ENCODE results near the gene FEV.

FEV gene

GRCh38 chr2:218993345-218994315 lies 8.6 kb upstream of the FEV start, which contains the start of gene CRYBA2:
Gene CRYBA2, minus strand, starts transcription at chr2:218993422. Its CDS starts 246 bp downstream, at chr2:218993176.
- DNase-seq (ENCODE audit: low read depth in 1 of 2, low spot score in 1 of 2): no peak

GRCh38 chr2:218992703-218993344 lies 7.8 kb upstream of the FEV start:
- no peak for DNase-seq (ENCODE audit: low read depth in 1 of 2, low spot score in 1 of 2)

DNA sequence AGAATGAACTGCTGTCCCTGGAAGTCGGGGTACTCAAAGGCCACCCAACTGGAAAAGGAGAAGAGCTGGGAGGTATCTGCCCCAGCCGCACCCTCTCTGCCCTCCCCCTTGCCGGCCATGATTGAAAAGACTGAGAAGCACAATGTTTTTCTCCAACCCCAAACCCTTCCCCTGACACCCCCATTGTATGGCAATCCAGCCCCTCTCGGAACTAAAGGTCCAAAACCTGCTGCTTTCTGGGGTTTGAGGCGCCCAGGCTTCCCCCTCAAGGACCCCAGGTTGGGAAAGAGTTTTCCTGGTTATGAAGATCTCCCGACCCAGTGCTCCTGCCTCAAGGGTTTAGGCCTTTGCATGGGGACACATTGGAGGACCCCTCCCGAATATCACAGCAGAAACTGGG lies 7.2 kb upstream of the FEV start:
- no peak for DNase-seq (ENCODE audit: low read depth in 1 of 2, low spot score in 1 of 2)

DNA sequence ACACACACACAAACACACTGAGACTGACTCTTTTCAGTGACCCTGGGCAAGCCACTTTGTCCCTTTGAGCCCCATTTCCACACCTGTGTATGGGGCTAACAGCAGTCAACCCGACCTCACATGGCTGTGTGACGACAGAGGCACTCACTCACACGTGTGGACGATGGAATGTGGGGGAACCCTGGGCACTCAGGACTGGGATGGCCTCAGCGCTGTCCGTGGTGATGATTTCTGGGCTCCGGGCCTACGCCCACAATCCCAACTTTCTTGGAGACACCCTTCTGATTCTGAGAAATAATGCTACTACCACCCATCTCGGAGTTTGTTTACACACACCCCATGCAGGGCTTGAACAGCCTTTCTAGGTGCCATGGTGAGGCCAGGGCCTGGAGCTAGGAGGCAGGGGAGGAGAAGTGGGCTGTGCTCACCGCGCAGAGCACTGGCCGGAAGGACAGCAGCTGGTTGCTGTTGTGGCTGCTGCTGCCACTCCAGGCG lies 6.7 kb upstream of the FEV start:
- no peak for DNase-seq (ENCODE audit: low read depth in 1 of 2, low spot score in 1 of 2)

DNA sequence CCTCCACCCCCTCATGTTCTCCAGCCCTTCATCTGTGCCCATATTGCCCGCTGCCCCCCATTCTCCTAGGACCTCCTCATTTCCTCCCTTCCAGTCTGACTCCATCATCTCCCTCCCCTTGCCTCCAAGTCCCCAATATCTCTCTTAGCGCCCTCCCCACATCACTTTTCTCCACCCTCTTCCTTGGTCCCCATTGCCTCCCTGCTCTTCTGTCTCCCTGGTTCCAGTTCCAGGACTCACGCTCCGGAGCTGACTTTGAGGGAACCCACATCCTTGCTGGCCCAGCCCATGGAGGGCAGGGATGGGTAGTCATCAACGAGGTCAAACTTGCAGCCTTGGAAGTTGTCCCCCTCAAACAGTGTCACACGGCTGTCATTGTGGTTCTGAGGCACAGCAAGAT lies 5.6 kb upstream of the FEV start:
- no peak for DNase-seq (ENCODE audit: low read depth in 1 of 2, low spot score in 1 of 2)

DNA sequence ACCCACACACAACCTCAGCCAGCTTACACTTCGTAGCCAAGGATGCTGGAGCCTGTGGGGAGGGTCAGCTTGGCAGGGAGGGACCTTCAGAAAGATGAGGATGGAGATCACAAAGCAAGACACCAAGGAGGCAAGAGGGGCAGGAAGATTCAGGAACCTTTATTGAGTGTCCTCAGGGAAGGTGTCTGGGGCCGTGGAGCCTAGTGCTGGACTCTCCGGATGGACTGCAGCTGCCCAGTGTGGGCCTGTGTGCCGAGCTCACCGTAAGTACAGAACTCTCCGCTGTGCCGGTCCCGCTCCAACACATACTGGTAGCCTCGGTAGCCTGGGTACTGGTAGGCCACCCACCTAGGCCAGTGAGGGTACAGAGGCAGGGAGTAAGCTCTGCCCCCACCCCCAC lies 5.1 kb upstream of the FEV start:
- DNase-seq (ENCODE audit: low read depth in 1 of 2, low spot score in 1 of 2): no peak

- no peak for DNase-seq (ENCODE audit: low read depth in 1 of 2, low spot score in 1 of 2)
Observed at GRCh38 chr2:218988650-218989049, 3.7 kb upstream of the FEV start.

DNA sequence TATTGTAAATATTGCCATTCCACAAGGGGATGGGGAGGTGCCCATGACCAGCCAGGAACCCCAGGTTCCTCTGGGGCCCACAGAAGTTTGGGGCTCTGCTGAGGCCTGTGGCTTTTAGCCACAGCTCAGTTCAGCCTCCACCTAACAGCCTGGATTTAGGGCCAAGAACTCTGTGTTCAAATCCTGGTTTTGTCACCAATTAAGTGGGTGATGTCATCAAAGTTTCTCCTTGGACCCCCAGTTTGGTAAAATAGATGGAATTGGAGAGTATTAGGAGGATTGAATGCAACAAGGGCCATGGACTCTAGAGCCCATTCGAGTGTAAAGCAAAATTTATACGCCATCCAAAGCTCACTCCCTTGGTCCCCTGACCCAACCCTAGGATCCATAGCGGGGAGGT lies 3.2 kb upstream of the FEV start:
- no peak for DNase-seq (ENCODE audit: low read depth in 1 of 2, low spot score in 1 of 2)

DNA sequence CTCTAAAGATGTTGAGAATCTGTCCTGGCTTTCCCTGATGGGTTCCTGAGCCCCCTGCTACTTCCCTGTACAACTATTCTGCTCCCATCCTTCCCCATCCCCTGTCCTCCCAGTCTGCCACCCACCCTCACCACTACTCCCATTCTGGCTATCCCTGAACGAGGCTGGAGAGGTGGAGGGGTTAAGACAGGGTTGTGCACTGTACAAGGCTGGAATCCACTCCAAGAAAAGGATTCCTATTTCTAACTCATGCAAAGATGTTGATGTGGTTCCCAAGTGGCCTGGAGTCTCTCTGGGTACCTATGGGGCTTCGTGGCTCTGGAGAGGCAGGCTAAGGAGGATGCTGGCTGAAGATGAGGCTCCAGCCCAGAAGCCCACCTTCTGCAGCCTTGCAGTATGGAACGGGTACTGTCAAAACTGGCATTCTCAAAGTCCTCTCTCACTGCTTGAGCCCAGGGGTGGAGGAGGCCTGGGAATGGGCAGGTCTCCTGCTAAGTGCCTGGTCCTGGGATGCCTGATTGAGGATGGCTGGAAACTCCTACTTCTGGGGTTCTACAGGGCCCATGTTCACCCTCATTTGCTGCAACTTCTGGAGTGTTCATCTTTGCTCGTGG lies 1.3 kb upstream of the FEV start:
- no peak for DNase-seq (ENCODE audit: low read depth in 1 of 2, low spot score in 1 of 2)

DNA sequence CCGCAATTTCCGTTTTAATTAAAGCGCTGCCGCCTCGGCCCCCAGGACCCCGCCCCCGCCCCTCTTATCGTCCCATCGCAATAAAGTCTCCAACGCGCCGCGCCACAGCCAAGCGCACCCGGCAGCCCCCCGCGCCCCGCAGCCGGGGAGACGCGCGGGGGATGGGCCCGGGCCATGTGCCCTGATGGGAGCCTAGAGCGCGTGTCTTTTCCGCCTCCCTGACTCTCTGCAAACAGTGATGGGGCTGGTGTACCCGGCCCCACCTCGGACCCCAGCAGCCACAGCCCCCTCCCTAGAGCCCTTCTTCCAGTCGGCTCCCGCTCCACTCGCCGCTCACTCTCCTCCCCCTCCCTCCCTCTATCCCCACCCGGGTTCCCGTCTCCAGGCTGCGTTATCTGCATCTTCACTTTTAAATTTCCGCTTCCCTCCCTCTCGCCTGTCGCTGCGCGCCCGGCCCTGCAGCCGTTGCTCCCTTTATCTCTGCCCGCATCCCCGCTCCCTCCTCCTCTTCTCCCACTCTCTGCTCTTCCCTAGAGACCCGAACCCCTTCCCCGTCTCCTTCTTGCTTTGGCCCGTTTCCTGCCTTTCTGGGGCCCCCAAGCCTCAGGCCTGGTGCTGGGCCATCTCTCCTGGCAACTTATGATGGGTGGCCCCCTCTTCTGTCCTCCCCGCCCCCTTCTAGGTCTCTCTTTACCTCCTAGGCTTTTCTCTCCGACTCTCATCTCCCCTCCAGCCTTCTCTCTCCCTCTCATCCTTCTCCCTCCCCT lies 524 bp upstream of the FEV start:
- no peak for DNase-seq (ENCODE audit: low read depth in 1 of 2, low spot score in 1 of 2)

DNA sequence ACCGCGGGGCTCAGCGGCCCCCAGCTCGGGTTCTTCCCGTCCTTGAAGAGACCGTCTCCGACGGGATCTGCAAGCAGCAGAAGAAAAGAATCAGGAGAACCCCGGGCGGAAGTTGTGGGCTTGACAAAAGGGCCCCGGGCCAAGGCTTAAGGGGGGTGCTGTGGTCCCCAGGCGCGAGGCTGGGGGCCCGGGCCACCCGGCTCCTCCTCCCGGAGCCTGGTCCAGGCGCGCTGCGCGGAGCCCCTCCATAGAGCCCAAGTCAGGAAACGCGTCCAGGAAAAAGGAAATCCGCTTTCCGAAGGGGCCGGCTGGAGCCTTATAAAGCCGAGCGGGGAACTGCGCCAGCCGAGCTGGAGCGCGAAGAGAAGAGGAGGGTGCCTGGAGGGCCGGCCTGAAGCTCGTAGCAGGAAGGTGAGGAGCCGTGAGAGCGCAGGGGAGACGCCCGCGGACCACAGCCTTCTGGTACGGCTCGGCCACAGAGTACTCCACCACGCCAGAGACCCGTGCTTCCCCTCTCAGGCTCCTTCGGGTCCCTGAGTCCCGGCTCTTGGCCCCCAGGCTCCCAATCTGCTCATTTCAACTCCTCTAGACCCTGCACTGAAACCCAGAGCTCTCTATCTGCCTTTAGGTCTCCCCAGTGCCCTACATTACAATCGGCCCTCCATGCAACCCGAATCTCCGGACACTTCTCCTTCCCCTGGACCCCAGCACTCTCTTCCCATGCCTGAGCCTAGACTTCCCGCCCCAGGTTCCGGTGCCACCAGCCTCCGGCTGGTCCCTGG lies 554 bp downstream of the FEV start:
- no peak for DNase-seq (ENCODE audit: low read depth in 1 of 2, low spot score in 1 of 2)

GRCh38 chr2:218983934-218984238 lies 1.1 kb downstream of the FEV start:
- DNase-seq (ENCODE audit: low read depth in 1 of 2, low spot score in 1 of 2): no peak

- DNase-seq (ENCODE audit: low read depth in 1 of 2, low spot score in 1 of 2): no peak
Observed at GRCh38 chr2:218983263-218983933, 1.6 kb downstream of the FEV start.

DNA sequence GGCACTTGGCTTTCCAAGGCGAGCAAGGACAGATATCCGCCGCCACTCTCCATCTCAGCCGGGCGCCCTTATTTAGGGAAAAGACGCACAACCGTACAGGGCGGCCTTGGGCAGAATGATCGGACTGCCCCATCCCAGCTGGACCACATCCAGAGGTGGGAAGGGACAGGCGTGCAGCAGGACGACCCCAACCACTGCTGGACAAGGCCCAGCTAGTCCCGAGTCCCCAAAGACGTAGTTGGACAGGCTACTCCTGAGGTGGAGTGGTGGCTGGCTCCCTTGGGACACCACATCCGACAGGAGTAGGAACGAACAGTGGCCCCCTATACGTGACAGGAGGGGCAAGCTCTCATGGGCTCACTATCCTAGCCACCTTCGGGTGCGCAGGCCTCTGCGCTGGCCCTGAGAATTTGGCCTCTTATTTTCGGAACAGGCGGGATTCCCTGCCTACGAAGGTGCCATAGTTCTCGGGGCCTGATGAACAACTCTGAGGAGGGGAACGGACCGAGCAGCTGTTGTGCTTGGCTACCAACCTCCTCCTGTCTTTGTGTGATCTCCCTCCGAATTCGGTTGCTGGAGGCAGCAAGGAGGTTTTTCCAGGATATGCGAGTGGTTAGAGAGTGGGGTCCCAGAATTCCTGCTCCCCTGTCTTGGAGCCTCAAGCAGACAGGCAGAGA lies 2.3 kb downstream of the FEV start:
- DNase-seq (ENCODE audit: low read depth in 1 of 2, low spot score in 1 of 2): no peak

- no peak for DNase-seq (ENCODE audit: low read depth in 1 of 2, low spot score in 1 of 2)
Observed at GRCh38 chr2:218981881-218982585, 3.0 kb downstream of the FEV start.

DNA sequence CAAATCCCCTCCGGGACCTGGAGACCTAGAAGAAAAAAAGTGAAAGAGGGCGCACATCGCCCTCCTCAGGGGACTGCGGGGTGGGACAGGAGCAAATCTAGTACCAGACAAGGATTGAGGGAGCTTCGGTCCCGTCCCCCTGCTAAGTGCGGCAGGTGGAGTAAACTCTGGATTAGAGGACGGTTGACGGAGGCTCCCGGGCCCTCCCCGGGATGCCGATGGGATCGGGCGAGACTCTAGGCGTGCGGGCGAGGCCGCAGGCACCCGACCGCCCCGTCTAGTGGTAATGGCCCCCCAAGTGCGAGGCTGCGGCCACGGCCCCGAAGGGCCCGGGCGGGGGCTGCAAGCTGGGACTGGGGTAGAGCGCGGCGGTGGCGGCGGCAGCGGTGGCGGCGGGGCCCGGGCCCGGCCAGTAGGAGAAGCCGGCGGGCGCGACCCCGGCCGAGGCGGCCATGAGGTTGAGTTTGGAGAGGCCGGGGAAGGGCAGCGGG lies 3.5 kb downstream of the FEV start:
- DNase-seq (ENCODE audit: low read depth in 1 of 2, low spot score in 1 of 2): no peak

- DNase-seq (ENCODE audit: low read depth in 1 of 2, low spot score in 1 of 2): no peak
Observed at GRCh38 chr2:218980735-218981389, 4.1 kb downstream of the FEV start.
